GM18508 (cell line): ENCODE results near the gene DYNC2LI1.
"Not testable (repeated sequence)": the region's sequence is repeated elsewhere in the genome, so short reads cannot be mapped to it uniquely, and the experiment has no call there.

Source experiments
- ATAC-seq: cut with Tn5 transposase; IDR thresholded peaks from one replicate; pipeline ENCODE4 v1.9.1; 2021; ENCODE audit warnings: moderate number of reproducible peaks; ENCODE audit not compliant: insufficient read depth, unreplicated experiment

Gene DYNC2LI1

DNA sequence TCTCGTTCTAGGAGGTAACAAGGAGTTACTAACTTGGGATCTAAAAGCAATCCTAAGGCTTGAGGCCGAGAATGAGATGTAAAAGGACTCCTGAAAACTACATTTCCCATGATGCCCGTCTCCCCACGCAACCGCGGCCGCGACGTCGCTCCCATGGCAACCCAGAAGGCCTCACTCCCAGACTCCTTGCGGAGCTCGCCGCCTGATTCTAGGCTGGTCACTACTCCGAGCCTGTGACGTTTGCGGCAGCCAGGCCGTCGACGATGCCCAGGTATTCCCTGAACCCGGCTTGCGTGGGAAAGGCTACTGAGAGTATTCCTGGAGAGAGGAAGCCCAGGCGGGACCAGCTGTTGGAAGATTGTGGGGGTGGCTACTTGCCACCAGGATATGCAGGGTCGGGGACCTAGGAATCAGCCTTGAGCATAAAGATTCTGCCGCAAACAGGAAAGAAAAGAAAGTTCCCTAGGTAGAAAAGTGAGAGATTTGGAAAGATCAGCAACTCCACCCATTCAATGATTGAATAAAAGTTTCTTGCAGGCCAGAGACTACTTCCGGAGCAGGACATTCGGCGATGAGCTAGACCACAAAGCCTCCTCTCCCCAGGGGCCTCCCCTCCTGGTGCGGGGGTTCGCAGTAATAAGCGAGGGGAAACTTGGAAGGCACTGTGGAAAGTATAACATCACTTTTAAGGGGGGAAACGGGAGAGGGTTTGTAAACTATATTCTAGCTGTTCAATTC is at the start of gene DYNC2LI1:
TSS of gene DYNC2LI1 (plus strand) at position 164 of the 738 bp plus-strand sequence. CDS start at position 264, 100 bp downstream.
- no peak for ATAC-seq

DNA sequence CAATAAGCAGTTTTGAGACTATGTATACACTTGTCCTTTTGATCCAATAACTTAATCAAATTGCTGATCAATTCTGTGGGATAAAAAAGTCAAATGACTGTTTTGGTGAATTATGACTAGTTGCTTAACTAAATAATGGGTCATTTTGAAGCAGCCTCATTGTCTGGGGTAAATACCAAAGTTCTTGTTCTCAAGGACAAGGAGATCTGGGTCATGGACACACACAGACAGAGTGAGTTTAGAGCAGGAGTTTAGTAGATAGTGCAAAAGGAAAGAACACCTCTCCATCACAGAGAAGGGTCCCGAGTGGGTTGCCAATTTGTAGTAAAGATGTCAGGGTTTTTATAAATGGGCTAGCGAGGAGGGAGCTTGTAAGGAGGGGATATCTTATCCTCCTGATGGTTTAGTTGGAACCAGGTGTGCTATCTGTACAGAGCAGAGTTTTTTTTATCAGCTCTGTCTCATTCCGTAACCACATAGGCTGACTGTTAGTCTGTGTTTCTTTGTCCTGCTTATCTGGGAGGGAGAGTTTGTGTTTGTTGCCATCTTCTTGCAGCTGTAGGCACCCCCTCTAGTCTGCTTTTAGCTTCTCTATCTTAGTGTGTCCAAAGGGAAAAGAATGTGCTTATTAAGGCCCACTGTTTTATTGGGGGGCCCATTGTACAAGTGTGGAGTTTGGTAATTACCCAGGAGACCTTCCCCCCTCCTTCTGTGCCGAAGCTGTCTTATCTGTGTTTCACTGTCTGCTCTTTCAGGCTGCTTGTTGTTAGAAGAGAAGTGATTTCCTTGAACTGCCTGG is 48.9 kb upstream of the DYNC2LI1 start:
- no peak for ATAC-seq

DNA sequence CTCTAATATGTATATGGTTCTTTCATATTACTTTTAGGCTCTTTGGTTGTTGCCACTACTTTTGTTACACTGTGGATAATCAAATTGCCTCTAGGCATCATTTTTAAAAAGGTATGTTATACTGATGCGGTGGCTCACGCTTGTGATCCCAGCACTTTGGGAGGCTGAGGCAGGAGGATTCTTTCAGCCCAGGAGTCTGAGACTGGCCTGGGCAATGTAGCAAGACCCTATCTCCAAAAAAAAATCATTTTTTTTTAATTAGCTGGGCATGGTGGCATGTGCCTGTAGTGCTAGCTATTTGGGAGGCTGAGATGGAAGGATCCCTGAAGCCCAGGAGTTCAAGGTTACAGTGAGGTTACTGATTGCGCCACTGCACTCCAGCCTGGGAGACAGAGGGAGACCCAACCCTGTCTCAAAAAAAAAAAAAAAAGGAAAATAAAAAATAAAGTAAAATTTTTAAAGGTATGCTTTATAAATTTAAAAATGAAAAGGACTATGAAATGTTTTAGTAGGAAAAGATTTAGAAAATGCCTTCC is 48.1 kb upstream of the DYNC2LI1 start:
- ATAC-seq: no peak

DNA sequence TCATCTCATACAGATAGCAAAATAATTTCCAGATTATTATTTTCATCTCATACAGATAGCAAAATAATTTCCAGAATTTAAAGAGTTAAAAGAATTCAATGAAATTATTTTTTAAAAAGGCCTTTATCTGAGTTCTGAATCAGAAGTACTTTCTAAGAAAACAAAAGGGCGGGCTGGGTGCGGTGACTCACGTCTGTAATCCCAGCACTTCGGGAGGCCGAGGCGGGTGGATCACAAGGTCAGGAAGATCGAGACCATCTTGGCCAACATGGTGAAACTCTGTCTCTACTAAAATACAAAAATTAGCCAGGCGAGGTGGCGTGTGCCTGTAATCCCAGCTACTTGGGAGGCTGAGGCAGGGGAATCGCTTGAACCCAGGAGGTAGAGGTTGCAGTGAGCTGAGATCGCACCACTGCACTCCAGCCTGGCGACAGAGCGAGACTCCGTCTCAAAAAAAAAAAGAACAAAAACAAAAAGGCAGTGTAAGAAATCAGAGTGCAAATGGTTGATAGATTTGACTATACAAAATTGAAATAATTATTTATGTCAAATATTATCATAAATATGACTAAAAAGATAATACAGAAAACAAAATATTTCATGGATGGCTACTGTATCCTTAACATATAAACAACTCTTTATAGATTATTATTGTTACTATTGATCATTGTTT is 46.7 kb upstream of the DYNC2LI1 start:
- ATAC-seq: not testable (repeated sequence)

DNA sequence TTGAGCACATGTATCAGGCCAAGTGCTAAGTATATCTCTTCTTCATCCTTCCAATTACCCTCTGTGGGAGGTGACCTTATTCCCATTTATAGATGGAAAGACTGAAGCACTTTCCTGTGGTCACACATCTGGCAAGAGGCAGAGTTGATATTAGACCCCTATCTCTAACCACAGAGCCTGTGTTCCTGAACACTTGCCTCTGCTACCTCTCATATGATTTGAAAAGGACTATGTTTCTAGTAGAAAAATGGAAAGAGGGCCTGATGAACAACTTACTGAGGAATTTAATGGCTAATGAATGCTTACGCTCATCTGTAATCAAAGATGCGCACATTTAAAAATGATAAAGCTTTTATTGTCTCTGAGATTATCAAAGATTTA is 46.2 kb upstream of the DYNC2LI1 start:
- ATAC-seq: no peak

DNA sequence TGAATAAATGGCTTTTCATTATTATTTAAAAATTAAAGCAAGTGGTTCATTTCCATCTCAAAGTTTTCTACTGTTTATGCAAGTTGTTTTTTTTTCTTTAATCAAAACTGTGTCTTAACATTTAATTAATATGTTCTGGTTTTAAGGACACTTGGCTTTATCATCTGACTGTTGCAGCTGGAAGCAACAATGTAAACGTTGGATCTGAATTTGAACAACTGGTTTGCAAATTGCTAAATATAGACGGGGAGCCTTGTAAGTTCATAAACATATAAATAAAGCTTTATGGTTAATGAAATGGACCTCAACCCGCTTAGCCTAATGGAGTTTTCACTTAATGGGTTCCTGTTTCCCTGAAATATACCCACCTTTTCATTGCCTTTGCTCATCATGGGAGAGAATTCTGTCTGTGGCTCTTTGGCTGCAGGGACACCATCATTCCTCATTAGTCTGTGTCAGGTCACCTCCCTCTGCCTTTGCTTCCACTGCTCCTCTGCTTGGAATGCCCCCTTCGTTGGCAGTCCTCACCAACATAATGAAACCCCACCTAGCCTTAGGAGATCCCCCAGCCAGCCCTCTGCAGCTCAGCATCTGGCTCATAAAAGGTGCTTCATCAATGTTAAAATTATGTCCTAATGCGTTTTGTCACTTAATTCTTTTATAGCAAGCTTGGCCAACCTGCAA is 44.2 kb upstream of the DYNC2LI1 start:
- no peak for ATAC-seq

DNA sequence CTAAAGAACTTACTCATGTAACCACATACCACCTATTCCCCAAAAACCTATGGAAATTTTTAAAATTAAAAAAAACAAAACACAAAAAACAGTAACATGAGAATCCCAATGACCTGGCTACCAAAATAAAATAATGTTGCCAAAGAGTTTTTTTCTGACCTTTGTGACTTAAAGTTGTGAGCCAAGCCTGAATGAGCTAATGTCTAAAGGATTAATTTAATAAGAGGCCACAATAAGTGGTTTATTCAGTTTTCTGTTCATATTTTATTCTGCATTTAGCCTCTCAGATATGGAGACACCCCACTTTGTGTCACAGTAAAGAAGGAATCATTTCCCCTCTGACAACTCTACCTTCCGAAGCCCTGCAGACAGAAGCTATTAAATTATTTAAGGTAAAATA is 42.6 kb upstream of the DYNC2LI1 start:
- ATAC-seq: no peak

DNA sequence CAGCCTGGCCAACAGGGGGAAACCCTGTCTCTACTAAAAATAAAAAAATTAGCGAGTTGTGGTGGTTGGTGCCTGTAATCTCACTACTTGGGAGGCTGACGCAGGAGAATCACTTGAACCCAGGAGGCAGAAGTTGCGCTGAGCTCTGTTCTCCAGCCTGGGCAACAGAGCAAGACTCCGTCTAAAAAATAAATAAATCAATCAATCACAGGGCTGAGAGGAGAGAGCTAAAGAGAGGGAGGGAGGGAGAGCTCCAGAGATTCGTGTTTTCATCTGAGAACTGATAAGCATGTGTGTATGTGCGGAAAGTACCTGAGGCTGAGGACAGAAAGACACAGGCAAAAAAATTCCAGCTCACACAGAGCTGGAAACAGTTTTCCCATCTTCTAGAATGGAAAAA is 37.2 kb upstream of the DYNC2LI1 start:
- no peak for ATAC-seq

DNA sequence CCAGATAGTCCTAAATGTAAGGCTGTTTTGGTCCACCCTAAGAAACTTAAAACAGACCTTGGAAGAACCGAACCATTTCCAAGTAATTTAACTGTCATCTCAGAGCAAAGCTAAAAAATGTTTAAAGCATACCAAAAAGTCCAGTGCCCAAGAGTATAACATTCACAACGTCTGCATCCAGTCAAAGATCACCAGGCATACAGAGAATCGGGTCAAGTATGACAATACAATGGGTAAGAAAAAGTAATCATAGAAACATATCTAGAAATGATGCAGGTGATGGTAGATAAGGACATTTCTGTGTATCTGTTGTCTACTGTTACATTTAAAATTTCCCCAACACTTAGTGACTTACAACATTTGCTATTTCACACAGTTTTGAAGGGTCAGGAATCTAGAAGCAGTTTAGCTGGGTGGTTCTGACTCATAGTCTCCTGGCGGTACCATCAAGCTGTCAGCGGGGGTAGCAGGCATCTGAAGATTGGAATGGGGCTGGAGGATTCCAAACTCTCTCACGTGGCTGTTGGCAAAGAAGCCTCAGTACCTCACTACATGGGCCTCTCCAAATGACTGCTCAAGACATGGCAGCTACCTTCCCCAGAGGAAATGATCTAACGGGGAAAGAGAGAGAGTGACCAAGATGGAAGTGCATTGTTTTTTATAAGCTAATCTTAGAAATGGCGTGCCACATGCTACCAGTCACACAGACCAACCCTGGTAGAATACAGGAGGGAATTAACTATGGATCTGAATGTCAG is 36.6 kb upstream of the DYNC2LI1 start:
- ATAC-seq: no peak

DNA sequence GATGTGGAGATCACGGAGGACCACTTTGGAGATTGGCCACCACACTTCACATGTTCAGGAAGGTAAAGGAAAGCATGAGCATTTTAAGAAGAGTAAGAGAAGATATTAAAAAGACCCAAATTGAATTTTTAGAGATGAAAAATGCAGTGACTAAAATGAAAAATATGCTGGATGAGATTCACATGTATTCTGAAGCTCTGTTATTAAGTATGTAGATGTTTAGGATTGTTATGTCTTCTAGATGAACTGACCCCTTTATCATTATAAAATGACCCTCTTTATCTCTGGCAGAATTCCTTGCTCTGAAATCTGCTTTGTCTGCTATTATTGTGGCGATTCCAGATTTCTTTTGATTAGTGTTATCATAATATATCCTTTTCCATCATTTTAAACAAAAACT is 36.0 kb upstream of the DYNC2LI1 start:
- no peak for ATAC-seq

DNA sequence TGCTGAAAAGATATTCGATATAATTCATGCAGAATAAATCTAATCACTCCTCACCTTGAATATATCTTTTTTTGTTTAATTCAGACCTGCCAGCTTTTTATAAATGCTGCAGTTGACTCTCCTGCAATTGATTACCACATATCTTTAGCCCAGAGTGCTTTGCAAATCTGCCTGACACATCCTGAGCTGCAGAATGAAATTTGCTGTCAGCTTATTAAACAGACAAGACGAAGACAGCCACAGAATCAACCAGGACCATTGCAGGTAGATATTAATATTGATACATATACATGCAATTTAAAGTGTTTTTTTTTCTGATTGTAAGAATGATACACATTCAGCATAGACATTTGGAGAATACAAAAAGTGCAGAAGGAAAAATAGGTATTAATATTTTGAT is 35.6 kb upstream of the DYNC2LI1 start:
- ATAC-seq: no peak

DNA sequence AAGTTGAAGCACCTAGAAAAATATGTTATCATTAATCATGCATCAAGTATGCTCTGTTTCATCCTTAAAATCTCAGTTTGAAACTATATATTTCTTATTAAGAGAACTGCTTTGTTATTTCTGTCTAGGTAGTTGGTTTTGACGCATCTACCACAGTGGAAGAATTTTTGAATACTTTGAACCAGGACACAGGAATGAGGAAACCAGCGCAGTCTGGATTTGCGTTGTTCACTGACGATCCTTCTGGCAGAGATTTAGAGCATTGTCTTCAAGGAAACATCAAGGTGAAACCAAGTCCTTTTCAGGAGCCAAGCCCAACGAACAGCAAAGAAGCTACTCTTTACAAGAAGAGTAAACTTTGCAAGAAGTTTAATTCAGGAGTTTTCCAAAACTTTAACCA is 30.1 kb upstream of the DYNC2LI1 start:
- no peak for ATAC-seq

DNA sequence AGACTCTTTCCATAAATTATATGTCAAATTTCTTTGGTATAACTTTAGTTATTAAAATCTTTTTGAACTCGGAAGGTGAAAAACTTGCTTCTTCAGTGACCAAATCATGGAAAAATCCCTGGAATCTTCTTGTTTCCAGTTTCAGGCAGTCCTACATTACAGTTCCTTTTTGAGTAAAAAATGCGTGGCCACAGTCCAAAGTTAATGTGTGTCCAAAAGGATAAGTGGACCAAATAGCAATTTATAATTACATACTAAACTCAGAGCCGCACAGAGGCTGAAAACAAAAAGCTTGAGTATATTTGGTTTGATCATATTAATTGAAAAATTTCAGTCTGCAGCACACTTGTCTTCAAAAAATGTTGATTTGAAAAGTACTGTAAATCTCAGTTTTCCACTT is 28.4 kb upstream of the DYNC2LI1 start:
- ATAC-seq: no peak

DNA sequence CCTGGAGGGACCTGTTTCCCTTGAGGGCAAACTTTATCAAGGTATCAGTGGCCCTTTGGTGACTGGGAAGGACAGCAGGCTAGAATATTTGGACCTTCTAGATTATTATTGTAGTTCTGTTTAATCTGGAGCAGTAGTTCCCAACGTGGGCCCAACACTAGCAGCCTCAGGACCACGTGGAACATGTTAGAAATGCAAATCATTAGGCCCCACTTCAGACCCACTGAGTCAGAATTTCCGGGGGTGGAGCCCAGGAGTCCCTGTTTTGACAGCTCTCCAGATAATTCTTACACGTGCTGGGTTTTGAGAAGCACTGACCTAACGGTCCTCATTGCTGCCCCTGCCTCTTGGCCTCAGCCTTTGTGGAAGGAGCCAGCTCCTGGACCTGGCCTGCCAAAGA is 25.5 kb upstream of the DYNC2LI1 start:
- no peak for ATAC-seq

DNA sequence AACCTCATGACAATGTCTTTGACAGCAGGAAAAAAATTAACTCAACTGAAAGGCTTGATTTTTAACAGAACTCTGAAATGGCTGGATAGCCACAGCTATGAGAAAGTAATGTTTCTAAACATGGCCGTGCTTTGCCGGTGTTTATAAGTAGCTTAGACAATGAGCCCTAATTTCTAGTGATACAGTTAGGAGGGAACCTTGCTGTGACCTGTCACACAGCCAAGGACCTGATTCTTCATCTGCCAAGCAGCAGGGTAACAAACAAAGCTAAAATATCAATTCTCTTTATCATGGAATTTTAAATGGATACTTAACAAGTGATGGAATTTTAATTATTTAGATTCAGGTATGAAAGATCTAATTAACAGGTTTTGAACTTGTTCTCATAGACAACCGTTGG is 24.3 kb upstream of the DYNC2LI1 start:
- no peak for ATAC-seq

DNA sequence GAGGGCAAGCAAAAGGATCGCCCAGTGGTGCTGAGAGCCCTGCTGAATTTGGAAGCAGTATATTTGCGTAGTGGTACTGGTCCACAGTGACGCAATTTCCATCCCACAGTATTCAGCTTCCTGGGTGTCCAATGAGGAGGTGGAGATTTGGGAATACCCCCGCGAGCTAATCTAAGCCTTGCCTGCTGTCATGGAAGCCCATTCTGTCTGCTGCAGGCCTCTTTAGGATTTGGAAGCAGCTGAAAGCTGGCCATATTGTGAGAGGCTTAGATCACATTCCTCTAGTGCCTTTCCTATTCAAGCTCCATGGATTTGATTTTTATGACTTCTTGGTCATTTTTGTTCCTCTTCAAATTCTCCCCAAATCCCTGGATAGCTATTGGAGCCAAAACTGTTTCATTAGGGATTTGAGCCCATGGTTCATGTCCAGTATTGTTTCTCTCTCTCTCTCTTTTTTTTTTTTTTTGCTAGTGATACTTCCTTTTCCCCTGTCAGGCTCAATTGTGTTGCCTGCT is 22.3 kb upstream of the DYNC2LI1 start:
- ATAC-seq: no peak

DNA sequence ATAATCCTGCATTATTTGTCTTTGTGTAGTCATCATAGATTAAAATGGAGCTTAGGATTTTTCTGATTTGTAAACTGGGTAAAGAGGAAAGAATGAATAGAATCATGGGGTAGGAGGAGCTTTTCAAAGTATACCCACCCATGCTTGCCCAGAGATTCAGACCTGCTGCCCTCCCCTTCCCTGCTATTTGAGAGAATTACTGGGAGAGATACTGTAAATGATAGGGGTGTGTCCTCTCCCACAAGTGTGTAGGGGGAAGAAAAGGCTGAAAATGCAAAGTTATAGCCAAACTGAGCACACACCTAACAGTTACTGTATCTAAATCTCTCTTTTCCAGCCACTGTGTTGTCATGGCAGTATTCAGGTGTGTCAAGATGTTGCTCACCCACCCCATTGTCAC is 21.5 kb upstream of the DYNC2LI1 start:
- ATAC-seq: no peak

DNA sequence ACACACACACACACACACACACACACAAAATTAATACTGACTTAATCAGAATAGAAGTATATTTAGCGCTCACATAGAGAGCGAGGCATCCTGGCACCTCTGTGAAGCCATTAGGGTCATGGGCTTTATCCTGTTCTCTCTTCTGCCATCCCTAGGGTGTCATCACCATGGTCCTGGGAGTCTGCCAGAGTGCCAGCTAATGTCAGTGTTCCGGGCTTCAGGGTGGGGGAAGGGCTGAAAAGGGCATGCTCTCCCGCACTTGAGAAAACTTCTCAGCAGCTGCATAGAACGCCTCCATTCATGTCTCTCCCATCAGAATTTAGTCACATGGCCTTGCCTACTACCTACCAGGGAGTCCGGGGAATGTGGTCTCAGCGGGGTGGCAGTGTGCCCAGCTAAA is 19.7 kb upstream of the DYNC2LI1 start:
- ATAC-seq: no peak

DNA sequence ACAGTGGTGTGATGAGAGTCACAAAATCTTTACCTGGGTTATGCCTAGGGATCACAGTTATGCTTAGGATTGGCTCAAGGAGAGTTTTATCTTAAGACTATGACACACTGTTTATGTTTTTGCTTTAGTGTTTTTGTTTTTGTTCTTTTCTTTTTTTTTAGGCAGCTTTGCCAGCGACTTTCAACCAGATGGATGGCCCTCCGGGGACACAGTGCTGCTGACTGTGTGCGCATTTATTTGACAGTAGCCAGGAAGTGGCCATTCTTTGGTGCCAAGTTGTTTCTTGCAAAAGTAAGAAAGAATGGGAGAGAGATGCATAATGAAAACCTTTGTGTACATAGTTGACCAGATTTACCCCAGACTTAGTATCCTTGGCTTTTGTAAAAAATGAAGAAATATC is 15.1 kb upstream of the DYNC2LI1 start:
- no peak for ATAC-seq

DNA sequence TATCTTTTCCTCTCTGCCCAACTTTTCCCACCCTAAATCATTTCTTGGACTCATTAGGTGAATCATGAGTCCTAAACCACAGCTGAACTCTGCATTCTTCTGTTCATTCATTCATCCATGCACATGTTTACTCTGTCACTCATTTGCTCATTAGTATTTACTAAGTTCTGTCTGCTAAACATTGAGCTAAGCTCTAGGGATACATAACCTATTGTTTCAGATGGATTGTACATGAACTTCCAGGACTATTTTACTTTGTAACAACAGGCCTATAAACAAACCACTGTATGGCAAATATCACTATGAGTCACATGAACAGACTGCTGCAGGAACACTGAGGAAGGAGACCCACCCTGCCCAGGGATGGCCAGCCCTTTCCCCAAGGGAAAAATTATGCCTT is 14.6 kb upstream of the DYNC2LI1 start:
- no peak for ATAC-seq
